HCT116 (cell line): Measurements from ENCODE around the gene REST. TPM values are rescaled to one million over a fixed set of nuclear protein-coding genes. Genes with fewer than 3 reads are reported as not detected.

ENCODE experiments used
- ATAC-seq: fragments of 200-7000 bp; cut with Tn5 transposase; 2 replicates; pipeline ENCODE4 v1.9.1; 2020; ENCODE audit warnings: mild to moderate bottlenecking, moderate library complexity
- BruUV-seq: library from RNA; stranded (reverse); fragments of 400-500 nt; replicated peaks from 2 replicates; lab custom pipeline; 2021; lab: Mats Ljungman, UMichigan
- CTCF ChIA-PET: fragments of 300-600 bp; sonication (Branson Sonifier 250); formaldehyde crosslinking; loops from one replicate; lab custom pipeline; 2021; ENCODE audit warnings: antibody characterized with exemption; lab: Charles Lee
- POLR2A ChIA-PET: fragments of 300-600, 350-600 bp; sonication (Branson Sonifier 250); formaldehyde crosslinking; loops from one replicate; lab custom pipeline; 2021; ENCODE audit warnings: antibody characterized with exemption; lab: Charles Lee
- RAD21 ChIA-PET, 2 experiments: fragments of 300-600 bp; sonication (Branson Sonifier 250); formaldehyde crosslinking; loops; one replicate each; lab custom pipeline; 2023; ENCODE audit warnings: low total read pairs in 2 of 2; ENCODE audit not compliant: uncharacterized antibody in 2 of 2, unreplicated experiment in 2 of 2, low non-redundant PET in 1 of 2; lab: Charles Lee
- DNase-seq: peaks from one replicate; pipeline ENCODE4 v3.0.0-alpha.2; 2010; ENCODE audit warnings: low read depth, low spot score
- H2AFZ ChIP-seq: fragments of 200-600 bp; shearing (Covaris generic), sonication (generic); 2 replicates; pipeline ENCODE4 v1.6.1; 2017; ENCODE audit warnings: low read depth, mixed run types, mixed read lengths, antibody characterized with exemption, low read length; ENCODE audit not compliant: poor library complexity, severe bottlenecking
- H3K27ac ChIP-seq: 2 replicates; pipeline ENCODE4 v1.5.1; 2012; ENCODE audit warnings: low read depth, low read length
- H3K27me3 ChIP-seq: fragments of 200-600 bp; sonication (generic); 2 replicates; pipeline ENCODE4 v1.6.1; 2016; ENCODE audit warnings: mixed run types, low read length, mixed read lengths; ENCODE audit not compliant: insufficient read depth
- H3K36me3 ChIP-seq, 2 experiments: fragments of 200-500 bp in 1 of 2; fragments of 200-600 bp in 1 of 2; sonication (Bioruptor generic) in 1 of 2; sonication (generic) in 1 of 2; 2 replicates each; pipeline versions ENCODE4 v1.5.1 to v1.6.1; 2014 to 2016; ENCODE audit warnings: low read length in 2 of 2, inconsistent platforms in 1 of 2, mixed read lengths in 1 of 2, mixed run types in 1 of 2; ENCODE audit not compliant: insufficient read depth in 2 of 2, control insufficient read depth in 1 of 2
- H3K4me1 ChIP-seq, 2 experiments: fragments of 200-600 bp in 1 of 2; sonication (generic) in 1 of 2; 2 replicates each; pipeline versions ENCODE4 v1.5.1 to v1.6.1; 2012 to 2017; ENCODE audit warnings: low read length in 2 of 2, inconsistent platforms in 1 of 2, mild to moderate bottlenecking in 1 of 2, mixed read lengths in 1 of 2, mixed run types in 1 of 2, moderate library complexity in 1 of 2; ENCODE audit not compliant: insufficient read depth in 2 of 2, control insufficient read depth in 1 of 2
- H3K4me2 ChIP-seq: fragments of 200-600 bp; sonication (generic); 2 replicates; pipeline ENCODE4 v1.6.1; 2017; ENCODE audit warnings: mixed run types, low read length, mixed read lengths
- H3K4me3 ChIP-seq, 2 experiments: fragments of 200-600 bp in 1 of 2; sonication (generic) in 1 of 2; replicated peaks in 1 of 2; 2 replicates each; pipeline ENCODE4 v1.5.1; 2011 to 2016; ENCODE audit warnings: low read length in 2 of 2, control low read depth in 1 of 2, low read depth in 1 of 2, mild to moderate bottlenecking in 1 of 2, mixed read lengths in 1 of 2, mixed run types in 1 of 2
- H3K79me2 ChIP-seq: fragments of 200-600 bp; sonication (generic); 2 replicates; pipeline ENCODE4 v1.6.1; 2017; ENCODE audit warnings: mild to moderate bottlenecking, mixed run types, low read length, moderate library complexity, mixed read lengths; ENCODE audit not compliant: insufficient read depth
- H3K9ac ChIP-seq: fragments of 200-600 bp; sonication (generic); 2 replicates; pipeline ENCODE4 v1.6.1; 2016; ENCODE audit warnings: low read length, mixed read lengths
- H3K9me2 ChIP-seq: fragments of 200-600 bp; sonication (generic), shearing (Covaris generic); 2 replicates; pipeline ENCODE4 v1.6.1; 2017; ENCODE audit warnings: mixed run types, mild to moderate bottlenecking, moderate library complexity; ENCODE audit not compliant: insufficient read depth
- H3K9me3 ChIP-seq, 2 experiments: fragments of 200-500 bp in 1 of 2; fragments of 200-600 bp in 1 of 2; sonication (Bioruptor generic) in 1 of 2; sonication (generic) in 1 of 2; 2 replicates each; pipeline ENCODE4 v1.6.1; 2014 to 2017; ENCODE audit warnings: low read length in 2 of 2, mixed read lengths in 2 of 2, inconsistent platforms in 1 of 2, low read depth in 1 of 2, mild to moderate bottlenecking in 1 of 2, mixed run types in 1 of 2, moderate library complexity in 1 of 2; ENCODE audit not compliant: control insufficient read depth in 1 of 2, insufficient read depth in 1 of 2
- H4K20me1 ChIP-seq: fragments of 200-600 bp; sonication (generic), shearing (Covaris generic); 2 replicates; pipeline ENCODE4 v1.6.1; 2017; ENCODE audit warnings: mixed run types, mild to moderate bottlenecking, moderate library complexity; ENCODE audit not compliant: insufficient read depth
- CBX3 ChIP-seq: IDR thresholded peaks from 2 replicates; pipeline ENCODE4 v1.6.1; 2012; ENCODE audit warnings: low read depth
- CEBPB ChIP-seq: IDR thresholded peaks from 2 replicates; pipeline ENCODE4 v1.6.1; 2012; ENCODE audit warnings: low read depth
- EZH2 ChIP-seq: fragments of 200-600 bp; sonication (generic); IDR thresholded peaks from 2 replicates; pipeline ENCODE4 v1.6.1; 2017; ENCODE audit warnings: antibody characterized with exemption, mixed run types
- EZH2phosphoT487 ChIP-seq: fragments of 200-600 bp; IDR thresholded peaks from 2 replicates; pipeline ENCODE4 v1.6.1; 2018; ENCODE audit warnings: antibody characterized with exemption, borderline replicate concordance
- FOSL1 ChIP-seq: IDR thresholded peaks from 2 replicates; pipeline ENCODE4 v1.6.1; 2012; ENCODE audit warnings: low read depth
- JUND ChIP-seq: IDR thresholded peaks from 2 replicates; pipeline ENCODE4 v1.6.1; 2012
- POLR2A ChIP-seq: IDR thresholded peaks from 2 replicates; pipeline ENCODE4 v1.7.0; 2011; ENCODE audit warnings: borderline replicate concordance; ENCODE audit not compliant: insufficient read depth, insufficient read length; ENCODE audit errors: extremely low read depth
- POLR2AphosphoS5 ChIP-seq: IDR thresholded peaks from 2 replicates; pipeline ENCODE4 v1.6.1; 2011; ENCODE audit warnings: mild to moderate bottlenecking, low read depth, low read length, moderate library complexity
- RAD21 ChIP-seq: IDR thresholded peaks from 2 replicates; pipeline ENCODE4 v1.6.1; 2012; ENCODE audit warnings: low read depth, mild to moderate bottlenecking
- SIN3A ChIP-seq: IDR thresholded peaks from 2 replicates; pipeline ENCODE4 v1.6.1; 2012; ENCODE audit warnings: low read depth
- SP1 ChIP-seq: IDR thresholded peaks from 2 replicates; pipeline ENCODE4 v1.6.1; 2012; ENCODE audit warnings: low read depth
- SRF ChIP-seq: IDR thresholded peaks from 2 replicates; pipeline ENCODE4 v1.6.1; 2012; ENCODE audit warnings: low read depth
- TCF7L2 ChIP-seq: IDR thresholded peaks from 2 replicates; pipeline ENCODE4 v1.7.0; 2011; ENCODE audit warnings: borderline replicate concordance, inconsistent platforms; ENCODE audit not compliant: insufficient read depth, insufficient read length; ENCODE audit errors: extremely low read depth
- YY1 ChIP-seq: IDR thresholded peaks from 2 replicates; pipeline ENCODE4 v1.6.1; 2011; ENCODE audit warnings: low read length, low read depth, moderate library complexity, mild to moderate bottlenecking; ENCODE audit not compliant: insufficient replicate concordance; ENCODE audit errors: extremely low read depth
- ZFX ChIP-seq: fragments of 450-650 bp; IDR thresholded peaks from 2 replicates; pipeline ENCODE4 v1.6.1; 2017
- intact Hi-C: fragments of 100-400 bp; cut with micrococcal nuclease; formaldehyde crosslinking; loops from 2 replicates; pipeline ENCODE4 v1.10.0; 2022
- total RNA-seq: library from RNA; stranded (reverse); gene quantifications from one replicate; pipeline ENCODE4 v1.2.1, GENCODE V29; 2021; ENCODE audit not compliant: unreplicated experiment
- TF ChIP-seq, protein P1 (sequence below): IDR thresholded peaks from 2 replicates; pipeline ENCODE4 v1.6.1; 2012
- TF ChIP-seq, protein P2 (sequence below), 3 experiments: fragments of 200-600 bp in 1 of 3; sonication (generic) in 1 of 3; IDR thresholded peaks in 2 of 3; conservative IDR thresholded peaks in 1 of 3; 2 replicates each; pipeline ENCODE4 v1.5.1; 2012 to 2017; ENCODE audit warnings: low read depth in 2 of 3, low read length in 2 of 3, antibody characterized with exemption in 1 of 3, borderline replicate concordance in 1 of 3, control low read depth in 1 of 3, mild to moderate bottlenecking in 1 of 3, mixed read lengths in 1 of 3, mixed run types in 1 of 3, moderate library complexity in 1 of 3; ENCODE audit not compliant: insufficient read depth in 1 of 3

REST gene
- total RNA-seq, 1 experiment from 2014 or later = 42.6 TPM

DNA sequence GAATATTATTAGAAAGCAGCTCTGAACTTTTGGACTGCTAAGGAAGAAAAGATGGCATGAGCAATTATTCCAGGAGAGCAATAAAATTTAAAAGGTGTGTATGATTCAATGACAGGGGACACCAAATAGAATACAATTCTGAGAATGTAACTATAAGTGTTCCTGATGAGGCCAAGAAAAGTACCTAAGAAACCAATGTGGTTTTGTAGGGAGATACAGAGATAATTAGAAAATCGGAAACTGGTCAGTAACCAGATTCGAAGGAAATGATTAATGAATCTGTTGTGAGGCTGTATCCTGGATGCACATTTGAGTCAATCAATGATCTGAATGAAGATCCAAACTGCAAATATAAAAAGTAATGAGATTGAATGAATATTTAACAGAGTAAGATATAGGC lies 63.7 kb downstream of the REST start (continued):
- TF ChIP-seq EZH2 (no peak), TCF7L2 (no peak), SIN3A (no peak), SRF (no peak), ZFX (no peak), FOSL1 (no peak), EZH2phosphoT487 (no peak)
- TF ChIP-seq, protein P1, sequence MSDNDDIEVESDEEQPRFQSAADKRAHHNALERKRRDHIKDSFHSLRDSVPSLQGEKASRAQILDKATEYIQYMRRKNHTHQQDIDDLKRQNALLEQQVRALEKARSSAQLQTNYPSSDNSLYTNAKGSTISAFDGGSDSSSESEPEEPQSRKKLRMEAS = no peak

DNA sequence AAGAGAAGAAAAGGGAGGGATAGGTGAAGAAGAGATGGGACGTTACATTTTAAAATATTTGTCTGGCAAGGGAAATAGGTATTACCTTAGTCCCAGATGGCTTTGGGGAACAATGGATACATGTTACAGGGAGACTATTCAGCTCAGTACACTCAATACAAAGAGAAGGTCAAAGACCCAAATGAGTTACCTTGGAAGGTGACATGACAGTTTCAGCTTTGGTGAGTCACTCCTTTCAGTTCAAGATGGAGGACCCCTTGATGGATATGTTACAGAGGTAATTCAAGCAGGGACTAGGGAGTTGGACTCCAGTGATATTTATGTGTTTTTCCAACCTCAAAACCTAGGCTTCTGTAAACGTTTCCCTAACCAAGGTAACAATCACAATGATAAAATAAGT lies 64.7 kb downstream of the REST start:
- Histone ChIP-seq H3K9me2 (no peaks in the 10 kb centered on the region), H3K9me3 (peaks cover 0 to 5% of the 10 kb centered on the region in 2 experiments; a peak in 1 of 4 replicates), H3K4me1 (peaks cover 4 to 7% of the 10 kb centered on the region in 2 experiments; a peak in 2 of 4 replicates), H4K20me1 (no peaks in the 10 kb centered on the region; the same call in 1 of the 2 replicates), H3K4me2 (no peak overlapping the region), H3K36me3 (peaks cover 38 to 60% of the 10 kb centered on the region in 2 experiments), H3K9ac (no peak overlapping the region), H2AFZ (no peak overlapping the region), H3K27ac (no peak overlapping the region), H3K79me2 (peaks cover 87% of the 10 kb centered on the region), H3K27me3 (no peaks in the 10 kb centered on the region), H3K4me3 (no peak overlapping the region)
- no peak for DNase-seq
- ChIA-PET POLR2A (no interaction called here), RAD21 (no interaction called here), CTCF (no interaction called here)
- no peak for ATAC-seq
- no TSS peak for BruUV-seq
- TF ChIP-seq, protein P1 = no peak
- TF ChIP-seq POLR2A = no peak
- TF ChIP-seq JUND = no peak
- no peak for TF ChIP-seq YY1
- TF ChIP-seq TCF7L2 = no peak
- no peak for TF ChIP-seq RAD21
- TF ChIP-seq SP1 = no peak
- no peak for TF ChIP-seq SRF
- no peak for TF ChIP-seq CBX3
- no peak for TF ChIP-seq POLR2AphosphoS5
- TF ChIP-seq, protein P2, sequence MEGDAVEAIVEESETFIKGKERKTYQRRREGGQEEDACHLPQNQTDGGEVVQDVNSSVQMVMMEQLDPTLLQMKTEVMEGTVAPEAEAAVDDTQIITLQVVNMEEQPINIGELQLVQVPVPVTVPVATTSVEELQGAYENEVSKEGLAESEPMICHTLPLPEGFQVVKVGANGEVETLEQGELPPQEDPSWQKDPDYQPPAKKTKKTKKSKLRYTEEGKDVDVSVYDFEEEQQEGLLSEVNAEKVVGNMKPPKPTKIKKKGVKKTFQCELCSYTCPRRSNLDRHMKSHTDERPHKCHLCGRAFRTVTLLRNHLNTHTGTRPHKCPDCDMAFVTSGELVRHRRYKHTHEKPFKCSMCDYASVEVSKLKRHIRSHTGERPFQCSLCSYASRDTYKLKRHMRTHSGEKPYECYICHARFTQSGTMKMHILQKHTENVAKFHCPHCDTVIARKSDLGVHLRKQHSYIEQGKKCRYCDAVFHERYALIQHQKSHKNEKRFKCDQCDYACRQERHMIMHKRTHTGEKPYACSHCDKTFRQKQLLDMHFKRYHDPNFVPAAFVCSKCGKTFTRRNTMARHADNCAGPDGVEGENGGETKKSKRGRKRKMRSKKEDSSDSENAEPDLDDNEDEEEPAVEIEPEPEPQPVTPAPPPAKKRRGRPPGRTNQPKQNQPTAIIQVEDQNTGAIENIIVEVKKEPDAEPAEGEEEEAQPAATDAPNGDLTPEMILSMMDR (IDR thresholded peaks at IDR 0.05 in 2 of 3, conservative IDR thresholded peaks at IDR 0.05 in 1 of 3; ENCODE audit: borderline replicate concordance in 1 of 3, insufficient read depth in 1 of 3, low read depth in 2 of 3, low read length in 2 of 3) = no peak
- no peak for TF ChIP-seq EZH2
- TF ChIP-seq CEBPB = no peak
- intact Hi-C loops = no loop called here
